Aorta (tissue), 5 donors: ENCODE measurements around the gene IL15RA. TPM values are rescaled to one million over a fixed set of nuclear protein-coding genes. Genes with fewer than 3 reads are reported as not detected.

Experiments used
- ATAC-seq: fragments of 200-7000 bp; cut with Tn5 transposase; one replicate; pipeline ENCODE4 v1.9.1; 2022; ENCODE audit warnings: moderate library complexity; ENCODE audit not compliant: low FRiP score
- DNase-seq, 2 donors: peaks; one replicate each; pipeline ENCODE4 v3.0.0-alpha.2; 2020
- H3K27ac ChIP-seq, 2 donors: one replicate each; pipeline ENCODE4 v1.5.1; 2013; ENCODE audit warnings: low read length in 2 of 2, mild to moderate bottlenecking in 2 of 2, moderate library complexity in 2 of 2, control low read depth in 1 of 2, inconsistent platforms in 1 of 2, low read depth in 1 of 2
- H3K27me3 ChIP-seq, 2 donors: one replicate each; pipeline ENCODE4 v1.6.1; 2013; ENCODE audit warnings: control low read depth in 1 of 2, low read length in 1 of 2, mild to moderate bottlenecking in 1 of 2, moderate library complexity in 1 of 2; ENCODE audit not compliant: insufficient read depth in 2 of 2, control insufficient read depth in 1 of 2
- H3K36me3 ChIP-seq, 2 donors: one replicate each; pipeline ENCODE4 v1.6.1; 2013; ENCODE audit warnings: control low read depth in 1 of 2, low read length in 1 of 2, mild to moderate bottlenecking in 1 of 2; ENCODE audit not compliant: insufficient read depth in 2 of 2, control insufficient read depth in 1 of 2
- H3K4me1 ChIP-seq, 2 donors: one replicate each; pipeline ENCODE4 v1.6.1; 2013; ENCODE audit warnings: low read length in 2 of 2, control low read depth in 1 of 2, mild to moderate bottlenecking in 1 of 2, moderate library complexity in 1 of 2; ENCODE audit not compliant: insufficient read depth in 2 of 2, control insufficient read depth in 1 of 2
- H3K4me3 ChIP-seq, 2 donors: one replicate each; pipeline ENCODE4 v1.5.1; 2013; ENCODE audit warnings: low read length in 2 of 2, control low read depth in 1 of 2, mild to moderate bottlenecking in 1 of 2
- H3K9me3 ChIP-seq: one replicate; pipeline ENCODE4 v1.6.1; 2013; ENCODE audit warnings: mild to moderate bottlenecking, low read length; ENCODE audit not compliant: control insufficient read depth
- WGBS, 2 donors: extraction: QIAGEN DNeasy Blood & Tissue Kit; methylation state at CpG; one replicate each; pipeline ENCODE4 v1.1.7; 2013; 5-methylcytosine and 5-hydroxymethylcytosine counted together
- intact Hi-C, 2 donors: fragments of 100-400 bp; cut with DNase I; formaldehyde crosslinking; loops; one replicate each; pipeline versions ENCODE4 v1.14.2 to v1.15.0; 2022
- polyA plus RNA-seq, 2 donors: library from polyadenylated mRNA; stranded (reverse); fragments of 200-250 nt; gene quantifications; one replicate each; pipeline ENCODE4 v1.2.3, GENCODE V29; 2013
- total RNA-seq, 2 donors: library from RNA; stranded (reverse); fragmentation: NEBNext Ultra II Directional; extraction: Animal tissue kit (Norgen Biotek cat#: 25700); gene quantifications; one replicate each; pipeline ENCODE4 v1.2.1, GENCODE V29; 2021
- donor health status: healthy with polysubstance abuse.
- donor health status: Bipolar disorder and iron deficiency.
- donor health status: DM: no; HTN: no; CAD: no.
- donor health status: DM: no; HTN: no; CAD: no.
- donor health status: DM: yes; HTN: yes; CAD: no.

Gene IL15RA
- total and polyA plus RNA-seq, 4 donors = 6.0 to 23.9 (median 20.1) TPM

DNA sequence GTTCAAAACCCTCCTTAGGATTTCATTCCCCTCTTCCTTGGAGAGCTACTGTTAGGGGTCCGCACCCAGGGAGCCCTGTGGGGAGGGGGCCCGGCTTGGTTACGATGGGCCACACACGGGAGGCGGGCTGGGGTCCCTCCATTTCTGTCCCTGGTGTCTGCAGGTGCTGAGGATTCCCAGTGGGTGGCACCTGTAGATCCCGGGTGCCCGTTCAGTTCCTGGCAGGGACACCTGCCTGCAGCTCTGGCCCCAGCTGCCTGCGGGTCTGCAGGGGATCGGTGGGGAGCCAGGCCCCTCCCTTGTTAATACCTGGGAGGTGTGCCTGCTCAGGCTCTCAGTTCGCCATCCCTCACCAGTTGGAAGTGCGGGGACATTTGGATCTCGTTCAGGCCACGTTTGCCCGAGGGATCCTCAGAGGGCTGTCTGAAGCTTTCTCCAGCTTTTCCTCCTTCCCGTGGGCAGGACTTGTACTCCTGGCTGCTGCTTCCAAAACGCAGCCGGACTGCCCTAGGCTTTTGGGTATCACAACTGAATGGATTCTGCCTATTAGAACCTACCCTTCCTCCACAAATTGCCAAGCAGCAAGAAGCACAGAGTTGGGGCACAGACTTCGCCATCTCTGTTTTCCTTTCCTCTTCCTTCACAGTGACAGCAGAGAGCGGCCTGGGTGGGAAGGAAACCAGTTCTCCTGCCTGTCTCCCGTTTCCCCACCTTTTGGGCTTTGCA lies 22.3 kb upstream of the IL15RA start:
- Histone ChIP-seq H3K4me3 (no peak overlapping the region), H3K27me3 (no peaks in the 10 kb centered on the region), H3K4me1 (no peaks in the 10 kb centered on the region), H3K9me3 (no peaks in the 10 kb centered on the region), H3K27ac (no peak overlapping the region), H3K36me3 (no peaks in the 10 kb centered on the region)
- DNase-seq (no peak), ATAC-seq (no peak)
- 71 to 72% methylated on average over 20 of the region's 20 CpGs for WGBS, 2 donors
- intact Hi-C loops = no loop called here

DNA sequence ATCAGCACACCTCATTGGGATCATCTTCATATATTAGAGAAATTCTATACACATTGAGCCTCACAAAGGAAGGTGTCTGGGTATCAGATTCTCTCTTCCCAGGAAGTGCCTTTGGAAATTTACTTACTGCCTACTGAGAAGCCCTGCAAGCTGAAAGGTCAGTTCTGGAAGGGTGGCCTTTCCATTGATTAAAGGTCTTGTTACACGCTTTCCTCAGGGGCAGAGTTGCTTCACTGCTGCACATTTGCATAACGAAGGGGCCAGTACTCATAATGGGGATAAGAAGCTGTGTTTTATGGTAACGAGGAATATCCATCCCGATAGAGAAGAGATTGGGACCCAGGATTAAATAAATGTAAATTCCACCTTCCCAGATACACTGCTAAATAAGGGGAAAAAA lies 19.4 kb upstream of the IL15RA start:
- H3K36me3 ChIP-seq = no peaks in the 10 kb centered on the region
- no peaks in the 10 kb centered on the region for H3K9me3 ChIP-seq
- H3K4me3 ChIP-seq = no peak overlapping the region
- intact Hi-C loops = no loop called here
- 81 to 83% methylated on average over 4 of the region's 4 CpGs for WGBS, 2 donors
- H3K4me1 ChIP-seq = no peaks in the 10 kb centered on the region
- no peak for DNase-seq
- H3K27ac ChIP-seq = no peak overlapping the region
- ATAC-seq = no peak
- H3K27me3 ChIP-seq = no peaks in the 10 kb centered on the region

DNA sequence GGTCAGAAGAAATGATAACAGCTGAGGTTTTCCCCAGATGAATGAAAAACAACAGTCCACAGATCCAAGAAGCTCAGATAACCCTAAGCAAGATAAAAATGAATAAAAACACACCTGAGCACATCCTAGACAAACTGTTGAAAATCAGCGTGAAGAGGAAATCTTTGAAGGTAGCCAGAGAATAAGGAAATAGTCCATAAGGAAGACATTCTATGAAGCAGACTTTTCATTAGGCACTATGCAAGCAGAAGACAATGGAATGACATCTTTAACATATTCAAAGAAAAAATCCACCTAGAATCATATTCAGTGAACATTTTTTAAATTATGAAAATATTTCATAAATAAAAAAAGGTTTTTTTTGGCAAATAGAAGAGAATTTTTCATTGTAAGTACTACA lies 15.1 kb upstream of the IL15RA start:
- 87 to 100% methylated on average over 1 of the region's 1 CpG for WGBS, 2 donors
- no peak overlapping the region for H3K27ac ChIP-seq
- H3K4me3 ChIP-seq = no peak overlapping the region
- ATAC-seq = no peak
- DNase-seq = no peak
- H3K9me3 ChIP-seq = peaks cover 2% of the 10 kb centered on the region
- no peaks in the 10 kb centered on the region for H3K27me3 ChIP-seq
- no peaks in the 10 kb centered on the region for H3K4me1 ChIP-seq
- H3K36me3 ChIP-seq = no peaks in the 10 kb centered on the region
- intact Hi-C loops = no loop called here

DNA sequence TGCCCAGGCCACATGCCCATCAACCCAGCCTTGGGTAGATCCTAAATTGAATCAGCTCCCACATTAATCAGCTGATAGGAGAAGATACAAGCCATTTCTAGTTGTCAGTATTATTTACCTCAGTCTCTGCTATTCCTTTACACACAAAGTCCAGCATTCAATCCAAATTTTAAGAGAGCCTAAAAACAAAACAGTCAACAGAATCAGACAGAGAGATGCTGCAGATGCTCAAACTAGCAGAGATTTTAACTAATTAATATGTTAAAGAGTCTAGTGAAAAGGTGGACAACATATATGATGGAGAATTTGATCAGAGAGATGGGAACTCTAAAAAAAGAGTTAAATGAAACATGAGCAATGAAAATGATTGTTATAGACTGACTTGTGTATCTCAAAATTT lies 14.4 kb upstream of the IL15RA start:
- H3K9me3 ChIP-seq = peaks cover 2% of the 10 kb centered on the region

DNA sequence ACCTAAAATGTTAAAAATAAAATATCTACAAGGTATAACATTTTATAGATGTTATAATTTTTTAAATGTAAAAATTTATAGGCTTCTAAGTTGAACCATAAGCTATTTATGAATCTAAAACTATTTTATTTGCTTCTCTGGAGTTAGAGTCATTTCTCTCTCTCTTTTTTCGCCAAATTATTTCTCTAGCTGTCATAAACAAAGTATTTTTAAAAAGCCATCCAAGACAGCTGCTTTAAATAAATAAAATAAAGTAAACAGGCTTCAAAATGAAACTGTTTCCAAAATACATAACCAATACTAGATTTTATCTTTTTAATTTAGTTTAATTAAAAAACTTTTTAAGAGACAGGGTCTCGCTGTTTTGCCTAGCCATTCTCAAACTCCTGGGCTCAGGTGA lies 12.4 kb upstream of the IL15RA start:
- ATAC-seq = no peak
- 92 to 98% methylated on average over 2 of the region's 2 CpGs for WGBS, 2 donors
- Histone ChIP-seq H3K27ac (no peak overlapping the region), H3K36me3 (no peaks in the 10 kb centered on the region), H3K4me3 (no peak overlapping the region), H3K4me1 (no peaks in the 10 kb centered on the region), H3K9me3 (peaks cover 2% of the 10 kb centered on the region), H3K27me3 (no peaks in the 10 kb centered on the region)
- DNase-seq = no peak
- intact Hi-C loops = no loop called here

More for the DNA sequence above, 14.4 kb upstream of the IL15RA start:
- no peak overlapping the region for H3K4me3 ChIP-seq
- no peak overlapping the region for H3K27ac ChIP-seq
- ATAC-seq (no peak), DNase-seq (no peak)
- H3K27me3 ChIP-seq = no peaks in the 10 kb centered on the region
- no peaks in the 10 kb centered on the region for H3K36me3 ChIP-seq
- H3K4me1 ChIP-seq = no peaks in the 10 kb centered on the region
- intact Hi-C loops = no loop called here

DNA sequence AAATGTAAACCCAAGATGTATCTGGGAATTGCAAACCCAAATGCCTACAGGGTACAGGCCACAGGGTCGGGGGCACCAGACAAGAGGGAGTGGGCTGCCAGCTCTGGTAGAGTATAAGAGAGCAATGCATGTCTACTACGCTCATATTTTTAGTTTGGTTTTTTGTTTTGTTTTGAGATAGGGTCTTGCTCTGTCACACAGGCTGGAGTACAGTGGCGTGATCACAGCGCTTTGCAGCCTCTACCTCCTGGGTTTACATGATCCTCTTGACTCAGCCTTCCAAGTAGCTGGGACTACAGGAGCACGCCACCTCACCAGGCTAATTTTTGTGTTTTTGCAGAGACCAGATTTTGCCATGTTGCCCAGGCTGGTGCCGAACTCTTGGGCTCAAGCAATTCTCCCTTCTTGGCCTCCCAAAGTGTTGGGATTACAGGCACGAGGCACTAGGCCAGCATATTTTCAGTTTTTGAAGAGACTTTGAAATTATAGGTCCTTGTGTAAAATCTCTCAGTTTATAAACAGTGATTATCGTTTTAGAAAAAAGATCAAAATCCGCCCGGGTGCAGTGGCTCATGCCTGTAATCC lies 11.1 kb upstream of the IL15RA start:
- no peak for DNase-seq
- H3K36me3 ChIP-seq = no peaks in the 10 kb centered on the region
- no peak for ATAC-seq
- H3K27ac ChIP-seq = no peak overlapping the region
- H3K27me3 ChIP-seq = no peaks in the 10 kb centered on the region
- intact Hi-C loops = no loop called here
- peaks cover 2% of the 10 kb centered on the region for H3K9me3 ChIP-seq
- no peak overlapping the region for H3K4me3 ChIP-seq
- 93 to 94% methylated on average over 10 of the region's 10 CpGs for WGBS, 2 donors
- no peaks in the 10 kb centered on the region for H3K4me1 ChIP-seq

DNA sequence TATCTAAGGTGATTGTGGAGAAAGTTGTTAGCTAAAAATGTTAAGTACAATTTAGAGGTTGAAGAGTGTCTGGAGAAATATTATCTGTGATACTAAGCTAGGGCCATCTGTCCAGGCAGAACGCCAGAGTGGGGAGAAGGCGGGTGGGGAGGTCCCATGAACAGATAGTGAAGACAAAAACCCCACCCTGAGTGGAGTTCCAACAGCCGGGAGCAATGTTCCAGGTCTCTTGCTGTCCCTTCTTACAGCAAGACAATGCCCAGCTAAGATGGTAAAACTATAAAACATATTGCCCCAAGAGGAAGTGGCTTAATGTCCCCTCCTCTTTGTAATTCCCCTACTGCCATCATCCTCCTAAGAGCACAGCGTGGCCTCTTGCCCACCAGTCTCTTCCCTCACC lies 10.4 kb upstream of the IL15RA start:
- Histone ChIP-seq H3K27me3 (no peaks in the 10 kb centered on the region), H3K36me3 (no peaks in the 10 kb centered on the region), H3K9me3 (peaks cover 2% of the 10 kb centered on the region), H3K4me1 (no peaks in the 10 kb centered on the region), H3K27ac (no peak overlapping the region), H3K4me3 (no peak overlapping the region)
- 89 to 93% methylated on average over 4 of the region's 4 CpGs for WGBS, 2 donors
- DNase-seq (no peak), ATAC-seq (no peak)
- intact Hi-C loops = no loop called here

DNA sequence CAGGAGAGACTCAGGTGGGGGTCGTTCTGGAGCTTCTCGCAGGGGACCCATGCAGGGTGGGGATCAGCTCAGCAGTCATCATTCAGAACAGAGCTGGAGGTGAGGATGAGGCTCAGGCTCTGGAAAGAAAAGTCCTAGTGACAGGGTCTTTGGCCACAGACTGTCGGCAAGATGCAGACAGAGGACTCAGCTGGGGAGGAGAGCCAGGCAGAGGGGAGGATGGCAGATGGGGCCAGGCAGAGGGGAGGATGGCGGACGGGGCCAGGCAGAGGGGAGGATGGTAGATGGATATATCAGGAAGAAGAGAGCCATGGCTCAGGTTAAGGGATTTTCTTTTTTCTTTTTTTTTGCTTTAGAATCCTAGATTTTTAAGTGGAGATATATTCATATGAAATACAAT lies 7.7 kb upstream of the IL15RA start:
- Histone ChIP-seq H3K27me3 (no peaks in the 10 kb centered on the region), H3K4me1 (no peaks in the 10 kb centered on the region), H3K36me3 (no peaks in the 10 kb centered on the region), H3K9me3 (no peaks in the 10 kb centered on the region), H3K4me3 (no peak overlapping the region), H3K27ac (no peak overlapping the region)
- no peak for DNase-seq
- intact Hi-C loops = no loop called here
- ATAC-seq = no peak
- WGBS, 2 donors = 89 to 92% methylated on average over 5 of the region's 5 CpGs

DNA sequence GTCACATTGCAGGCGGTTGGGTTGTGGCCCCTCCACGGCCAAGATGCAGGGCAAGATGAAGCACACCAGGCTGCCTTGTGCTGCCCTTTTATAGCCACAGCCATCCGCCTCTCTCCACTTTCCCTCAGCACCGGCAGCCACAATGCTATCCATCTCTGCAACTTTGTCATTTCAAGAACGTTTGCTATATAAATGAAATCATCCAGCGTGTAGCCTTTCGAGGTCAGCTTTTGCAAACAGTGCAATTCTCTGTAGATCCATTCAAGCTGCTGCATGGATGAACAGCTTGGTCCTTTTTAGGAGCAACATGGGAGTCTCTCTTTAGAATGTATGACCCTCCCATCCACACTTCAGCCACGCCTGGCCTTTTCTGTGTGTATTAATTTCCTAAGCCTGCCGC lies 6.4 kb upstream of the IL15RA start:
- Histone ChIP-seq H3K4me3 (no peak overlapping the region), H3K36me3 (no peaks in the 10 kb centered on the region), H3K27me3 (no peaks in the 10 kb centered on the region), H3K4me1 (no peaks in the 10 kb centered on the region), H3K27ac (no peak overlapping the region), H3K9me3 (no peaks in the 10 kb centered on the region)
- WGBS, 2 donors = 72 to 75% methylated on average over 9 of the region's 9 CpGs
- intact Hi-C loops = no loop called here
- ATAC-seq (no peak), DNase-seq (no peak)
